Middle frontal gyrus (tissue), 1 donor: ENCODE results near the gene AFF1.

Experiments
- DNase-seq: peaks from one replicate; pipeline ENCODE4 v3.0.0-alpha.2; 2015; ENCODE audit warnings: low spot score; ENCODE audit errors: extremely low spot score

Gene AFF1, protein sequence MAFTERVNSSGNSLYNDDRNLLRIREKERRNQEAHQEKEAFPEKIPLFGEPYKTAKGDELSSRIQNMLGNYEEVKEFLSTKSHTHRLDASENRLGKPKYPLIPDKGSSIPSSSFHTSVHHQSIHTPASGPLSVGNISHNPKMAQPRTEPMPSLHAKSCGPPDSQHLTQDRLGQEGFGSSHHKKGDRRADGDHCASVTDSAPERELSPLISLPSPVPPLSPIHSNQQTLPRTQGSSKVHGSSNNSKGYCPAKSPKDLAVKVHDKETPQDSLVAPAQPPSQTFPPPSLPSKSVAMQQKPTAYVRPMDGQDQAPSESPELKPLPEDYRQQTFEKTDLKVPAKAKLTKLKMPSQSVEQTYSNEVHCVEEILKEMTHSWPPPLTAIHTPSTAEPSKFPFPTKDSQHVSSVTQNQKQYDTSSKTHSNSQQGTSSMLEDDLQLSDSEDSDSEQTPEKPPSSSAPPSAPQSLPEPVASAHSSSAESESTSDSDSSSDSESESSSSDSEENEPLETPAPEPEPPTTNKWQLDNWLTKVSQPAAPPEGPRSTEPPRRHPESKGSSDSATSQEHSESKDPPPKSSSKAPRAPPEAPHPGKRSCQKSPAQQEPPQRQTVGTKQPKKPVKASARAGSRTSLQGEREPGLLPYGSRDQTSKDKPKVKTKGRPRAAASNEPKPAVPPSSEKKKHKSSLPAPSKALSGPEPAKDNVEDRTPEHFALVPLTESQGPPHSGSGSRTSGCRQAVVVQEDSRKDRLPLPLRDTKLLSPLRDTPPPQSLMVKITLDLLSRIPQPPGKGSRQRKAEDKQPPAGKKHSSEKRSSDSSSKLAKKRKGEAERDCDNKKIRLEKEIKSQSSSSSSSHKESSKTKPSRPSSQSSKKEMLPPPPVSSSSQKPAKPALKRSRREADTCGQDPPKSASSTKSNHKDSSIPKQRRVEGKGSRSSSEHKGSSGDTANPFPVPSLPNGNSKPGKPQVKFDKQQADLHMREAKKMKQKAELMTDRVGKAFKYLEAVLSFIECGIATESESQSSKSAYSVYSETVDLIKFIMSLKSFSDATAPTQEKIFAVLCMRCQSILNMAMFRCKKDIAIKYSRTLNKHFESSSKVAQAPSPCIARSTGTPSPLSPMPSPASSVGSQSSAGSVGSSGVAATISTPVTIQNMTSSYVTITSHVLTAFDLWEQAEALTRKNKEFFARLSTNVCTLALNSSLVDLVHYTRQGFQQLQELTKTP

DNA sequence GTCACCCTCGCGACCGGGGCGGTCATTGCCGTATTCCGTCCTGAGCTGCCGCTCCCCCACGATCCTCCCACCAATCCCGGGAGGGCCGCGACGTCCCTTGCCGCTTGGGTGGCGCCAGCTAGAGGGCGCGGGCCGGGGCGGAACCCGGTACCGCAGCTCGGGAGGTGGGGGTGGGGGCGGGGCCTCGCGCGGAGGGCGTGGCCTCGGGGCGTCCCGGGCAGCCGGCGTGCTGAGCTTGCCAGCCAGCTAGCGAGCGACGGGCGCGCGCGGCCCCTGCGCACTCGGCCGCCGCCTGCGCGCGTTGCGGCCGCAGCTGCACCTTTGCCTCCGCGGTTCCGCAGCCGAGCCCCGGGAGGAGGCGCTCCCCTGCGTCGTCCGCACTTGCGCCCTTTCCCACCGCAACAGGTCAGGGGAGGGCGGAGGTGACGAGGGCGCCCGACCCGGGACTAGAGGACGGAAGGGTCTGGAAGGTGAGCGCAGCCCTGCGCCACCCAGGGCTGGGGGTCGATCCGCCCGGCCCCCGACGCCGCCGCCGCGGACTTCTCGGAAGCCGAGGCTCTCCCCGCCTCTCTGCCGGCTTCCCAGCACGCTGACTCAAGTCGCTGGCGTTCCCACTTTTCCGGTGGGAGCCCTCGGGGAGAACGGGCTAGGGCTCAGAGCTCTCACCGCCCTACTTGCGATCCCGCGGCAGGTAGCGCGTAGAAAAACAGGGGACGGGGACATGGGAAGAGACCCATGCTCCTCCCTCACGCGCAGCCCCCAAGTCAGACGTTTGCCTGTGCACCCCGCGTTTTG is at the start of gene AFF1:
Gene AFF1 (plus strand): TSS at position 241 of the 795 bp plus-strand sequence. CDS start 13,523 bp downstream, outside the sequence.
- peak; percentile 81 for DNase-seq

DNA sequence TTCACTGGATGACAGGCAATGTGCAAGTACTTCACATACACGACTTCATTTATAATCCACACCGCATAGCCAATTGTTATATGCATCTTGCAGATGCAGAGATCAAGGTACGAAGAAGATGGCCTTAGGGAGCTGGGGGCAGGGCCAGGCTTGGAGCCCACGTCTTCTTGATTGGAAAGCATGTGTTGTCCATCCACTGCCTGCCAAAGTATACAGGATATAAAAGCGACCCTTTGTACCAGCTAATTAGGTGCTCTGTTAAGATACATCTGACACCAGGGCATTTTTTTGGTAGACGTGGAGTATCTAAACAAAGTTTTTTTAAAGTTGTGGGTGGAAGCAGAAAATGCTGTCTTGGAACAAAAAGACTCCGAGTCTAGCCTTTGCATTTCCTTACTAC is 44.0 kb upstream of the AFF1 start:
- DNase-seq, result no peak

GRCh38 chr4:86891762-86892635 is 42.8 kb upstream of the AFF1 start, which contains the start of gene C4orf36:
Gene C4orf36 (minus strand): TSS chr4:86892422. CDS start chr4:86891520, 902 bp downstream.
- peak; percentile 23 for DNase-seq

DNA sequence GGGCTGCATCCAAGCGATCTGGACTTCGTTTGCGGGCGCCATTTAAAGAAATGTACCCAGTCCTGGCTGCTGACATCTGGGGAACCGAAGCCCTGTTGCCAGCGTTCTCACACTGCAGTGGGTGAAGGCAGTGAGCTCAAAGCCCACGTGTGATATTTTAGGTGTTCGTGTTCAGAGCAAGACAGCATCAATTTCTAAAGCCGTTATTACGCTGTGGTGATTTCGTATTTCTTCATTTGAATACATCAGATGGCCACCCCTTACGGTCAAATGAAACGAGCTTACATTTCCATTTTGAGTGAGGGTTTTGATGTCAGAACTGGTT is 42.2 kb upstream of the AFF1 start:
- DNase-seq, result peak; percentile 8

DNA sequence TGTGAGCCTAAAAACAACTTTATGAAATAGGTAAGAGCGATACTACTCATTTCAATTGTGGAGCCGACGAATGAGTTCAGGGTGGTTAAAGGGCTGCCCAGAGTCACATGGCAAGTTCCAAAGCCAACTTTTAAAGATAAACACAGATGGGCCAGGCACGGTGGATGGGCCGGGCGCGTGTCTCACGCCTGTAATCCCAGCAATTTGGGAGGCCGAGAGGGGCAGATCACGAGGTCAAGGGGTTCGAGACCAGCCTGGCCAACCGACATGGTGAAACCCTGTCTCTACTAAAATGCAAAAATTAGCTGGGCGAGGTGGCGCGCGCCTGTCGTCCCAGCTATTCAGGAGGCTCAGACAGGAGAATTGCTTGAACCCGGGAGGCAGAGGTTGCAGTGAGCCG is 41.7 kb upstream of the AFF1 start:
- no peak for DNase-seq

DNA sequence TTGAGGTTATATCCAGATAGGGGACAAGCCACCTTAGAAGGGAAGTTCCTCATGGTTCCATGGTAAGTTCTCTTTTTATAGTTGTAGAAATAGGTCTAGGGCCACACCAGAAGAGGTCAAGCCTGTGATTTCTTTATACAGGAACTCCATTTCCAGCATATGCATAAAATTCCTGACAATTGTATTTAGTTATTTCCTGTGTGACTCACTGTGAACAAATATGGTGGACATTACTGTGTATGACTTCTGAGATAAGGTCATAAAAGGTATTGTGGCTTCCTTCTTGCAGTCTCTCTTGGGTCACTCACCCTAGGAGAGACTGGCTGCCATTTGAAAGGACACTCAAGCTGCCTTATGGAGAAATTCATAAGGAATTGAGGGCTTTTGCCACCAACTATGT is 40.4 kb upstream of the AFF1 start:
- DNase-seq, result no peak

GRCh38 chr4:86895692-86896488 is 38.9 kb upstream of the AFF1 start:
- DNase-seq, result peak; percentile 77

- no peak for DNase-seq
Observed at GRCh38 chr4:86896596-86896995, 38.2 kb upstream of the AFF1 start.

DNA sequence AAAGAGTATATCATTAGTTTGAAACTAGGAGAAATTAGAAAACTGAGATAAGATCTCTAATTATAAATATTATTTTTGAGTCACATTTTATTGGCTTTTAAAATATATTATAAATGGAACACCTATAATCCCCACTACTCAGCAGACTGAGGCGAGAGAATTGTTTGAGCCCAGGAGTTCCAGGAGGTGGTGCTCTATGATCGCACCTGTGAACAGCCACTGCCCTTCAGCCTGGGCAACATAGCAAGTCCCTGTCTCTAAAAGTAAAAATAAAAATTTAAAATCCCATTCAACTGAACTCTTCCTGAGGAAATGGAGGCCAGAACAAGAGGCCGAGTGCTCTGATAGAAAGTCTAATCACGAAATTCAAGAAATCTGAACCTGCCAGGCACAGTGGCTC is 36.2 kb upstream of the AFF1 start:
- DNase-seq, result no peak

GRCh38 chr4:86901864-86902263 is 32.9 kb upstream of the AFF1 start:
- no peak for DNase-seq

DNA sequence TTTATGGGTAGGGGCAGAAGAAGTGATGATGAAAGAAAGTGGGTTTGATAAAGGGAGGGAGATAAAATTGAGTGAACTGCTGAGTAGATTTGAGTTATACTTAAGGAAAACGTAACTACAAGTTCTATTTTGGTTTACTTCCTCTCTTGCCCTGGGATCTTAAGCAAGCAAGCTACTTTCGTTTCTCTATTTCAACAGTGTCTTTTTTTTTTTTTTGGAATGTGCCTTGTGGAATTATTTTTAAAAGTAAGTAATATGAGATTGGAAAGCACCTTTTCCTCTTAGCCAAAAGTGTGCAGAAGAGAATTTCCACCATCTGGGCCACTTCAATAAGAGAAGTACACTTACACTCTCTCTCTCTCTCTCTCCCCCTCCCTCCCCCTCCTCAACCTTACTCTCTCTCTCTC is 26.6 kb upstream of the AFF1 start:
- DNase-seq, result no peak

DNA sequence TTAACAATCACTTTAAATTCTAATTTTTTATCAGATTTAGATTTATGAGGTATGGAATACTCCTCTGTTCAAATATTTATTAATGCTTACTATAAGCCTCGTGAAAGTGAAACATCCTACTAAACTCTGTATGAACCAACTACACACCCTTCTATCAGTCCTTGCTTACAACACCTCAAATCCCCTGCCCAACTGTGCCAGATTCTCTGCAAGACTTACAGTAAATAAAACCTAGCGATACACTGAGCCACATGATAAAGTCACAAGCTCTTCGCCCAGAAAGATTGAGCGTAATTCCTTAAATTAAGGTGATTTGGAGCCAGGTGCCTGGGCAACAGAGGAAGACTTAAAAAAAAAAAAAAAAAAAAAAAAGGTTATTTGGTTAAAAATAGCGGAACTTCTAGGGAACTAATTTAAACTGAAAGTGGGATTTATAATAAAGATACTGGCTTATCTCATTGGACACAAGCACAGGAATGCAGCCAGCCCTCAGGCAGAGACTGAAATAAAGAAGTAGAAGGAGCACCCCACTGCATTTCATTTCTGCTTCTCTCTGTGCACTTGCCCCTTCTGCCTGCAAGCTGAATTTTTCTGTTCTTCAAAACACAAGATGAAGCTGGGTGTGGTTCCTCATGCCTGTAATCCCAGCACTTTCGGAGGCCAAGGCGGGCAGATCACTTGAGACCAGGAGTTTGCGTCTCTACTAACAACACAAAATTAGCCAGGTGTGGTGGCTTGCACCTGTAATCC is 25.1 kb upstream of the AFF1 start:
- DNase-seq, result no peak

DNA sequence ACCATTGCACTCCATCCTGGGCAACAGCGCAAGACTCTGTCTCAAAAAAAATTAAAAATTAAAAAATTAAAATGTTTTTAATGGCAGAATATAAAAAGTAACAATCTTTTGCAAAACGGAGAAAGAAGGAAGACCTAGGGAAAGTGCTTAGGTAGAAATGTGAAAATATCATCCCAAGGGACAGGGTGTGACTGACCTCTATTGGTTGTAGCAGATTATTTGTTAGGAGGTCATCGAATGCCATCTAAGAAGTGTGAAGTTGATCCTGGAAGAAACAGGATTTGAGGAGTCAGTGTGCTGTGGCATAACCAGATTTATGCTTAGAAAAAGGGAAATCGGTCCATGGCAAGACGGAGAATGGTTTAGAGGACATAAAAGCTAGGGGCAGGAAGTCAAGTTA is 24.4 kb upstream of the AFF1 start:
- DNase-seq, result no peak

- no peak for DNase-seq
Observed at GRCh38 chr4:86910820-86911684, 23.8 kb upstream of the AFF1 start.

- no peak for DNase-seq
Observed at GRCh38 chr4:86916392-86916791, 18.4 kb upstream of the AFF1 start.

DNA sequence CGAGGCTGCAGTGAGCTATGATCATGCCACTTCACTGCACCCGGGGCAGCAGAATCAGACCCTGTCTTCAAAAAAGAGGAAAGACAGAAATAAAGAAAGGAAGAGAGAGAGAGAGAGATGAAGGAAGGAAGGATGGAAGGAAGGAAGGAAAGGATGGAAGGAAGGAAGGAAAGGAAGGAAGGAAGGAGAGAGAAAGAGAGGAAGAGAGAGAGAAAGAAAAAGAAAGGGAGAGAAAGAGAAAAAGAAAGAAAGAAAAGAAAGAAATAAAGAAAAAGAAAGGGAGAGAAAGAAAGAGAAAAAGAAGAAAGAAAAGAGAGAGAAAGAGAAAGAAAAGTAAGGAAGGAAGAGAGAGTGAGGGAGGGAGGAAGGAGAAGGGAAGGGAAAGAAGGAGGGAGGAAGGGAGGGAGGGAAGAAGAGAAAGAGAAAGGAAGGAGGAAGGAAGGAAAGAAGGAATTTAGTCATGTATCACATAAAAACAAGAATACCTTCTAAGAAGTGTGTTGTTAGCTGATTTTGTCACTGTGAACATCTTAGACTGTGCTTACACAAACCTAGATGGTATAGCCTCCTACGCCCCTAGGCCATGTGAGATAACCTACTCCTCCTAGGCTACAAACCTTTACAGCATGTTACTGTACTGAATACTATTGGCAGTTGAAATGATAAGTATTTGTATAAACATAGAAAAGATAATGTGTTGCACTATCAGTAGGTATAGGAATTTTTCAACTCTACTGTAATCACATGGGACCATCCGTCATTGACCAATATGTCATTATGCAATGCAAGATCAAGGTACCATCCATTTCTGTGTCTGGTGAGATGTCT is 17.4 kb upstream of the AFF1 start:
- DNase-seq, result no peak
